GM10248 (cell line): ENCODE data around the gene LRRK1.

Experiments
- CTCF ChIA-PET: fragments of 300-600 bp; sonication (Branson Sonifier 250); formaldehyde crosslinking; extraction: SDS; loops from one replicate; lab custom pipeline; 2021; ENCODE audit warnings: antibody characterized with exemption; lab: Yijun Ruan, JAX
- POLR2A ChIA-PET: fragments of 350-650 bp; sonication (Branson Sonifier 250); formaldehyde crosslinking; extraction: SDS; loops from one replicate; lab custom pipeline; 2020; ENCODE audit warnings: antibody characterized with exemption; lab: Yijun Ruan, JAX
- DNase-seq: peaks from one replicate; pipeline ENCODE4 v3.0.0; 2012; ENCODE audit errors: extremely low spot score
- TF ChIP-seq, protein P1 (sequence below): IDR thresholded peaks from 2 replicates; pipeline ENCODE4 v1.5.1; 2012; ENCODE audit warnings: mild to moderate bottlenecking, low read depth; ENCODE audit errors: extremely low read depth, missing control alignments, control extremely low read depth

The LRRK1 gene

GRCh38 chr15:101063891-101064794 lies 145.0 kb downstream of the LRRK1 start:
- no peak for DNase-seq
- TF ChIP-seq, protein P1, sequence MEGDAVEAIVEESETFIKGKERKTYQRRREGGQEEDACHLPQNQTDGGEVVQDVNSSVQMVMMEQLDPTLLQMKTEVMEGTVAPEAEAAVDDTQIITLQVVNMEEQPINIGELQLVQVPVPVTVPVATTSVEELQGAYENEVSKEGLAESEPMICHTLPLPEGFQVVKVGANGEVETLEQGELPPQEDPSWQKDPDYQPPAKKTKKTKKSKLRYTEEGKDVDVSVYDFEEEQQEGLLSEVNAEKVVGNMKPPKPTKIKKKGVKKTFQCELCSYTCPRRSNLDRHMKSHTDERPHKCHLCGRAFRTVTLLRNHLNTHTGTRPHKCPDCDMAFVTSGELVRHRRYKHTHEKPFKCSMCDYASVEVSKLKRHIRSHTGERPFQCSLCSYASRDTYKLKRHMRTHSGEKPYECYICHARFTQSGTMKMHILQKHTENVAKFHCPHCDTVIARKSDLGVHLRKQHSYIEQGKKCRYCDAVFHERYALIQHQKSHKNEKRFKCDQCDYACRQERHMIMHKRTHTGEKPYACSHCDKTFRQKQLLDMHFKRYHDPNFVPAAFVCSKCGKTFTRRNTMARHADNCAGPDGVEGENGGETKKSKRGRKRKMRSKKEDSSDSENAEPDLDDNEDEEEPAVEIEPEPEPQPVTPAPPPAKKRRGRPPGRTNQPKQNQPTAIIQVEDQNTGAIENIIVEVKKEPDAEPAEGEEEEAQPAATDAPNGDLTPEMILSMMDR: no peak
- ChIA-PET CTCF (no interaction called here), POLR2A (no interaction called here)

DNA sequence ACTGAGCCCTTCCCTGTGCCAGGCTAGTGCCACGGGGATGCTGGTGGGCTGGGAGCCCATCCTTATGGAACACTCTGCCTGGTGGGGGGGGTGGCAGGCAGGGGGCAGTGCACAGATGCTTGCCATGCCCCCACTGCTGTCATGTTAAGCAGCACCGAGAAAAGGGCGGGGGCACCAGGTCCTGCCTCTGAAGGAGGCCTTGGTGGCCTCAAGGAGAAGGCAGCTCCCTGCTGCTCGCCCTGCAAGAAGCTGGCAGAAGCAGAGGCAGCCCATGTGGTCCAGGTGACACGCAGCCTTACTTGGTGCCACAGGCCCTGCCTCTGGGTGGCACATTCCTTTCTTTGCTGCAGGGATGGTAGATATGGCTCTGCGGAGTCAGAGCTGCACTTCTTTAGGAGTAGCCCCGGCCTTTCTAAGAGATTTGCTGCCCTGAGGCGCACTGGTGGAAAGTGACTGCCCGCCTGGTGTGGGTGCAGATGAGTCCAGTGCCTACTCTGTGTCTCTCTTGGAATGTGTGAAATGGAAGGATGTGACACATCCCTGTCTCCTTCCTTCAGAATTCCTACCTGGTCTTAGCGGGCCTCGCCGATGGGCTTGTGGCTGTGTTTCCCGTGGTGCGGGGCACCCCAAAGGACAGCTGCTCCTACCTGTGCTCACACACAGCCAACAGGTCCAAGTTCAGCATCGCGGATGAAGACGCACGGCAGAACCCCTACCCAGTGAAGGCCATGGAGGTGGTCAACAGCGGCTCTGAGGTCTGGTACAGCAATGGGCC lies 145.8 kb downstream of the LRRK1 start:
- TF ChIP-seq, protein P1: no peak
- ChIA-PET CTCF (no interaction called here), POLR2A (no interaction called here)
- DNase-seq: no peak

DNA sequence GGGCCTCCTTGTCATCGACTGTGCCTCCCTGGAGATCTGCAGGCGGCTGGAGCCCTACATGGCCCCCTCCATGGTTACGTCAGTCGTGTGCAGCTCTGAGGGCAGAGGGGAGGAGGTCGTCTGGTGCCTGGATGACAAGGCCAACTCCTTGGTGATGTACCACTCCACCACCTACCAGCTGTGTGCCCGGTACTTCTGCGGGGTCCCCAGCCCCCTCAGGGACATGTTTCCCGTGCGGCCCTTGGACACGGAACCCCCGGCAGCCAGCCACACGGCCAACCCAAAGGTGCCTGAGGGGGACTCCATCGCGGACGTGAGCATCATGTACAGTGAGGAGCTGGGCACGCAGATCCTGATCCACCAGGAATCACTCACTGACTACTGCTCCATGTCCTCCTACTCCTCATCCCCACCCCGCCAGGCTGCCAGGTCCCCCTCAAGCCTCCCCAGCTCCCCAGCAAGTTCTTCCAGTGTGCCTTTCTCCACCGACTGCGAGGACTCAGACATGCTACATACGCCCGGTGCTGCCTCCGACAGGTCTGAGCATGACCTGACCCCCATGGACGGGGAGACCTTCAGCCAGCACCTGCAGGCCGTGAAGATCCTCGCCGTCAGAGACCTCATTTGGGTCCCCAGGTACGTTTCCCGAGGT lies 146.5 kb downstream of the LRRK1 start:
- ChIA-PET CTCF (interaction anchor here (1.6 to 2.1 kb wide), 2 partner anchors 24 to 58 kb away, joined by 6 to 8 read pairs; no protein-coding TSS in a partner anchor), POLR2A (no interaction called here)
- no peak for DNase-seq
- TF ChIP-seq, protein P1: no peak

DNA sequence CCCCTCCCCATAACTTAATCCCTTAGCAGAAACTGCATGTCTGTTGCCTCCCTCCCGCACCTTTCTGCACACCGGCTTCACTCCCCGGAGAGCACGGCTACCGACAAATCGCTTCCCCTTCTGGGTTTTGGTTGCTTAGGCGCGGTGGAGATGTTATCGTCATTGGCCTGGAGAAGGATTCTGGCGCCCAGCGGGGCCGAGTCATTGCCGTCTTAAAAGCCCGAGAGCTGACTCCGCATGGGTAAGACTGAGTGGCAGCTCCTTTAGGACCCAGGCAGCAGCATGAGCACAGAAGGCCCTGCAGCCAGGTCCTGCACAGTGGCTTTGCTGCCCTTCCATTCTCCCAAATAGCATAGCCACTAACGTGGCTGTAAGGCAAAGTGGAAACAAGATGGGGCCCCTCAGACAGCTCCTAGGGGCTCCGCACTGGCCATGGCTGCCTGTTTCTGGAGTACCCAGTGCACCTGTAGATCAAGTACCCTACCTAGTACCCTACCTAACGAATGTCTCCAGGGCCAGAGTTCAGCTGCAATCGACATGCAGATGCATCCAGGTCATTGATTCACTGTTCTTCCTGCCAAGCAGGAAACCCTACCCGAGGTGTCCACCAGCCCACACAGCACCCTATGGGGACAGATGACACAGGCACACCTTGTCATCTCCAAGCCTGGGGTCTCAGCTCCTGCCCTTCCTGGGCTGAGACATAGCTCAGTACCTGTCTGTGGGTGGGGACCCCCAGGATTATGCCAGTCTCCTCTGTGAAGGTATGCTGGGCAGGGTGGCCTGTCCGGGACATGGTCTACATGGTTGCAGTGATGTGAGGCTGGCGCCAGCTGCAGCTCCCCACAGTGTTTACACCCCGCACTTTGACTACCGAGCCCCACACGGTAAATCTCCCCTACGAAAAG lies 147.6 kb downstream of the LRRK1 start:
- CTCF ChIA-PET: interaction anchor here (1.0 to 2.1 kb wide), 5 partner anchors 9 to 222 kb away, joined by 3 to 8 read pairs (median 3); no protein-coding TSS in a partner anchor
- POLR2A ChIA-PET: no interaction called here
- TF ChIP-seq, protein P1: no peak
- no peak for DNase-seq

DNA sequence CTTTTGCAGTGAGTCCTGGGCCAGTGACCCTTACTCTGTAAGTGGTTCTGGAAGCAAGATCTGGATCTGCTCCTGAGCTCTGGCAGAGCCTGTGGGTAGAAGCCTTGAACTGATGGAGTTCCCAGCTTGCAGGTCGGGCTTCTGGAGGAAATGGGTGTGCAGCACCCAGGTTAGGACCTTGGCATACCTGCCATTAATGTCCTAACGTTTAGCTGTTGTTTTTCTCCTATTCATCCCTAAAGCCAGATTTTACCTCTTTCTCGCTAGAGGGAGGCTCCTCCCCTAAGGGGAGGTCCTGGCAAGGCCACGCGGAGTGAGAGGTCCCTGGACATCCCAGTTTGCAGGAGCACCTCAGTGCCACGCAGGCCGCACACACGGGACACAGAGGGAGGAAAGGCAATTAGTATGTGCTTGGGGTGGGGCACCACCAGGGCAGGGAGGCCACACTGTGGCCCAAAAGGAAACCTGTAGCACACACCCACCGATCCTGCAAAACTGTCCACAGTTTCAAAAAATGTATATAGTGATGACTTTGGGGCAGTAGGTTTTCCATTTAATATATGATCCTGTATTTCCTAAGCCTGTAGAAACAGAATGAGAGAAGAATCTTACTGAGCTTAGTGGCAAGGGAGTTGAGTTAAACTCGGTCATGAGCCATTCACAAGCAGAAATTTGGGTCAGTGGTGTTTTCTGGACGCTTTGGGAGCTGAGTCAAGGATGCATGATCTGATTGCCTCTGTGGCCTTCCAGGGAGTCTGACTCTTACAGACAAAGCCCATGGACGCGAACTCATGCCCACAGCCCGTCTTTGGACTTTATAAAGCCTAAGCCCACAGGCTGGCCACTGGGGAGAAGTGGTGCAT lies 148.7 kb downstream of the LRRK1 start:
- TF ChIP-seq, protein P1: no peak
- CTCF ChIA-PET: interaction anchor here (1.0 to 2.1 kb wide), 4 partner anchors 11 to 221 kb away, joined by 3 to 8 read pairs (median 3); no protein-coding TSS in a partner anchor
- DNase-seq: no peak
- POLR2A ChIA-PET: no interaction called here
